ENCODE measurements around the gene PEMT. TPM values are rescaled to one million over a fixed set of nuclear protein-coding genes. Genes with fewer than 3 reads are reported as not detected.
A peak's percentile ranks its signal among the peaks of the same experiment; 100 is the strongest.

Gene PEMT
- total RNA-seq, 1 donor from 2014 or later: 41.9 TPM

DNA sequence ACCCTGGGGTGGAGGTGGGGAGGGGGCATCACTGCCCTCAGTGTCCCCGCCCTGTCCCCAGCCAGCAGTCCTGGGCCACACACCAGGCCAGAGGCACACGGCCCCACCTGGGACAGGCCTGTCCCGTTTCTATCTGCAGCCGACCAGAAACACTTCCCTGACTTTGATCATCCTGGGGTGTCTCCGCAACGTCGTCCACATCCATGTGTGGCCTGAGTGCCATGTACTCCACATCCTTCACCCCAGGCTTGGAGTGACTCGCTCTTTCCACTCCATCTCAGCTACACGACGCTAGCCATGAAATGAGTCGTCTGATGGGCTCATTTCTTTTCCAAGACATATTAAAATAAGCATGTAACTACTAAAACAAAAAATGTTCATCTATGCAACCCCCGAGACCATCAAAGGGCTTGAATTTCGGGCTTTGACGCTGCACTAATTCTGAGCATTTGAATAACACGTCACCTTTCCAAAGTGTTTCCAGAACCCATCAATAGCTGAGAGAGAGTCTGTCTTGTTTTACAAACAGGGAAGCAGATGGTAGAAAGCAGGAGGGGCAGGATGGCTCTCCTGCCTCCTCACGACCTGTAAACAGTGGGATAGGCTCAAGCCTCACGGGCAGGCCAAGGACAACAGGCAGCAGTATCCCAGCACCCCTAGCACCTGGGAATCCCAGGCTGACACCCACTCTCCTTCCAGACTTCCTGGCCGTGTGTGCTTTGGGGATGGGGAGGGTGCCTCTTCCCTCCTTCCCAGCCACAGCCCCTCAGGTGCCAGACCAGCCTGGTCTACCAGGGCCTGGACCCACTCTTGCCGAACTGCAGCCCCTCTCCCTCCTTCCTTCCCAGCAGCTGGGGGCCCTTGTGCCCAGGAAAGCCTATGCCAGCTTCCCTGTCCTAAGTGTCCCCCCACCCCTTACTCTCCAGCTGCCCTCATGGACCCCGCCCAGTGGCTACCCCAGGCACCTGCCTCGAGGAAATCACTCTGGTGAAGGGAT, 75.3 kb downstream of the PEMT start:
- H3K36me3 Mint-ChIP-seq: no peaks in the 10 kb centered on the region
- no peaks in the 10 kb centered on the region for H3K27me3 Mint-ChIP-seq (ENCODE audit: low read depth)
- no peak overlapping the region for H3K4me3 Mint-ChIP-seq
- no peak for DNase-seq (ENCODE audit: low spot score in 2 of 2, unreplicated experiment in 2 of 2)
- TF ChIP-seq, protein P1, sequence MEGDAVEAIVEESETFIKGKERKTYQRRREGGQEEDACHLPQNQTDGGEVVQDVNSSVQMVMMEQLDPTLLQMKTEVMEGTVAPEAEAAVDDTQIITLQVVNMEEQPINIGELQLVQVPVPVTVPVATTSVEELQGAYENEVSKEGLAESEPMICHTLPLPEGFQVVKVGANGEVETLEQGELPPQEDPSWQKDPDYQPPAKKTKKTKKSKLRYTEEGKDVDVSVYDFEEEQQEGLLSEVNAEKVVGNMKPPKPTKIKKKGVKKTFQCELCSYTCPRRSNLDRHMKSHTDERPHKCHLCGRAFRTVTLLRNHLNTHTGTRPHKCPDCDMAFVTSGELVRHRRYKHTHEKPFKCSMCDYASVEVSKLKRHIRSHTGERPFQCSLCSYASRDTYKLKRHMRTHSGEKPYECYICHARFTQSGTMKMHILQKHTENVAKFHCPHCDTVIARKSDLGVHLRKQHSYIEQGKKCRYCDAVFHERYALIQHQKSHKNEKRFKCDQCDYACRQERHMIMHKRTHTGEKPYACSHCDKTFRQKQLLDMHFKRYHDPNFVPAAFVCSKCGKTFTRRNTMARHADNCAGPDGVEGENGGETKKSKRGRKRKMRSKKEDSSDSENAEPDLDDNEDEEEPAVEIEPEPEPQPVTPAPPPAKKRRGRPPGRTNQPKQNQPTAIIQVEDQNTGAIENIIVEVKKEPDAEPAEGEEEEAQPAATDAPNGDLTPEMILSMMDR (IDR thresholded peaks at IDR 0.05; ENCODE audit: unreplicated experiment): no peak
- peak overlapping the region; percentile 89 for H3K27ac Mint-ChIP-seq
- no peaks in the 10 kb centered on the region for H3K9me3 Mint-ChIP-seq
- H3K4me1 Mint-ChIP-seq: peaks cover 20% of the 10 kb centered on the region

GRCh38 chr17:17514993-17515933, 76.2 kb downstream of the PEMT start:
- peaks cover 20% of the 10 kb centered on the region for H3K4me1 Mint-ChIP-seq
- H3K36me3 Mint-ChIP-seq: no peaks in the 10 kb centered on the region
- TF ChIP-seq, protein P1 (IDR thresholded peaks at IDR 0.05; ENCODE audit: unreplicated experiment): no peak
- peak overlapping the region; percentile 89 for H3K27ac Mint-ChIP-seq
- DNase-seq (ENCODE audit: low spot score in 2 of 2, unreplicated experiment in 2 of 2): no peak
- H3K27me3 Mint-ChIP-seq (ENCODE audit: low read depth): no peaks in the 10 kb centered on the region
- H3K9me3 Mint-ChIP-seq: no peaks in the 10 kb centered on the region
- no peak overlapping the region for H3K4me3 Mint-ChIP-seq

DNA sequence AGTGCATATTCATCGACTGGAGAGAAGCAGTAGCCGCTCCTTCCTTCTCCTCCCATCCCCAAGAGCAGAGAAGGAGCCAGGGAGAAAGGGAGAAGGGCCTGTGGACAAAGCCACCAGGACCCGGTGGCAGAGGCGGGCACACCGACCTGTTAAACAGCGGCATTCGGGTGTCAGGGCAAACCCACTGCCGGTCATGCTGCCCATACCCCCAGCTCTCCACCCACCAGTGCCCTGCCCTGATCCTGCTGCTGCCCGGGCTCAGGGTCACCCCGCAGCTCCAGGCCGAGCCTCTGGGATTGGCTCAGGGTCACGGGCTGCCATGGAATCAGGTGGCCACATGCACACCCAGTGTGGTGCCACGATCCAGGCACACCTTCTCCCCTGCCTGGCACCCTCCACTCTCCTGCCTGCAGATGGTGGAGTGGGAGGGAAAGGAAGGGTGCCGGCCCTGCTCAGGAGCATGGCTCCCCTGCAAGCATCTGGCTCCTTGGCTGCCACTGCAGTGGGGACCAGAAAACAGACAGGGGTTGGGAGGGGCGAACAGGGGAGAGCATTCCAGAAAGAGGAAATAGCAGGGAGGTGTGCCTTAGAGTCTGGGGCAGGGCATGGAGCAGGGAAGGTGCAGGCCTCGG, 77.0 kb downstream of the PEMT start:
- Mint-ChIP-seq H3K36me3 (no peaks in the 10 kb centered on the region), H3K27me3 (ENCODE audit: low read depth) (no peaks in the 10 kb centered on the region), H3K9me3 (no peaks in the 10 kb centered on the region), H3K27ac (no peak overlapping the region), H3K4me3 (no peak overlapping the region), H3K4me1 (peaks cover 20% of the 10 kb centered on the region)
- DNase-seq (ENCODE audit: low spot score in 2 of 2, unreplicated experiment in 2 of 2): no peak
- TF ChIP-seq, protein P1 (IDR thresholded peaks at IDR 0.05; ENCODE audit: unreplicated experiment): no peak

DNA sequence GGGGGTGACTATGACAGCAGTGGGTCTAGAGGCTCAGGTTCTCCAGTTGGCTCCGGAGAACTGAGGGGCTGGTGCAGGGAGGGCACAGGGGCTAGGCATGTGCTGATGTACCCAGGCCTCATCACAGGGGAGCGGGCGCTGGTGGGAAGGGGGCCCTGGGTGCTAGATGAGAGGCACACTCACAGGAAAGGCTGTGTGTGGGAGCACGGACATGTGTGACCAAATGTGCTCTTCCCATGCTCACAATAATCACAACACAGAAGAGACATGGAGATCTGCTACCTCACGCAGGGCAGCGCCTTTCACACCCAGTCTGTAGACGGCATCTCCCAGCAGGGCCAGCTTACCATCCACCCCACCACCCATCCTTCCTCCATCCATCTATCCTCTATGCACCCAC, 77.9 kb downstream of the PEMT start:
- DNase-seq (ENCODE audit: low spot score in 2 of 2, unreplicated experiment in 2 of 2): no peak
- TF ChIP-seq, protein P1 (IDR thresholded peaks at IDR 0.05; ENCODE audit: unreplicated experiment): no peak
- Mint-ChIP-seq H3K4me3 (no peak overlapping the region), H3K4me1 (peaks cover 20% of the 10 kb centered on the region), H3K27me3 (ENCODE audit: low read depth) (no peaks in the 10 kb centered on the region), H3K27ac (no peak overlapping the region), H3K36me3 (no peaks in the 10 kb centered on the region), H3K9me3 (no peaks in the 10 kb centered on the region)

GRCh38 chr17:17512866-17513265, 78.6 kb downstream of the PEMT start:
- TF ChIP-seq, protein P1 (IDR thresholded peaks at IDR 0.05; ENCODE audit: unreplicated experiment): no peak
- no peaks in the 10 kb centered on the region for H3K36me3 Mint-ChIP-seq
- H3K27ac Mint-ChIP-seq: no peak overlapping the region

More at GRCh38 chr17:17512866-17513265, 78.6 kb downstream of the PEMT start:
- H3K27me3 Mint-ChIP-seq (ENCODE audit: low read depth): no peaks in the 10 kb centered on the region
- peaks cover 20% of the 10 kb centered on the region for H3K4me1 Mint-ChIP-seq
- no peak for DNase-seq (ENCODE audit: low spot score in 2 of 2, unreplicated experiment in 2 of 2)
- no peak overlapping the region for H3K4me3 Mint-ChIP-seq
- H3K9me3 Mint-ChIP-seq: no peaks in the 10 kb centered on the region

Measured in mesothelial cell of epicardium (in vitro differentiated cells).